GM12878 (cell line): Measurements from ENCODE around the gene BRSK2. TPM values are rescaled to one million over a fixed set of nuclear protein-coding genes. Genes with fewer than 3 reads are reported as not detected.

ENCODE experiments used
- ATAC-seq: fragments of 200-7000 bp; cut with Tn5 transposase; 3 replicates; pipeline ENCODE4 v1.9.1; 2020; ENCODE audit warnings: mild to moderate bottlenecking, moderate library complexity
- BruUV-seq: library from RNA; stranded (reverse); fragments of 400-500 nt; replicated peaks from 2 replicates; lab custom pipeline; 2021; lab: Mats Ljungman, UMichigan
- CTCF ChIA-PET: fragments of 300-600 bp; sonication (Branson Sonifier 250); formaldehyde crosslinking; extraction: SDS; loops from one replicate; lab custom pipeline; 2021; ENCODE audit warnings: inconsistent platforms; lab: Yijun Ruan, JAX
- POLR2A ChIA-PET: fragments of 350-600 bp; formaldehyde crosslinking; extraction: SDS; loops from one replicate; lab custom pipeline; 2021; ENCODE audit warnings: inconsistent platforms; lab: Charles Lee
- RAD21 ChIA-PET: fragments of 300-600 bp; sonication (Branson Sonifier 250); formaldehyde crosslinking; loops from one replicate; lab custom pipeline; 2023; ENCODE audit warnings: antibody characterized with exemption; ENCODE audit not compliant: unreplicated experiment; lab: Charles Lee
- SMC1A ChIA-PET: fragments of 300-600 bp; sonication (Branson Sonifier 250); formaldehyde crosslinking; loops from one replicate; lab custom pipeline; 2023; ENCODE audit not compliant: unreplicated experiment, uncharacterized antibody; lab: Charles Lee
- DNase-seq: peaks from one replicate; pipeline ENCODE4 v3.0.0-alpha.2; 2011; ENCODE audit warnings: low read depth, low spot score
- FAIRE-seq: peaks from 3 replicates; lab custom pipeline; 2011; peaks lifted over from hg19 to GRCh38; lab: Jason Lieb, UNC
- H2AFZ ChIP-seq: 2 replicates; pipeline ENCODE4 v1.6.0; 2011; ENCODE audit warnings: low read depth, low read length, control low read depth; ENCODE audit not compliant: control insufficient read depth
- H3K27ac ChIP-seq: 2 replicates; pipeline ENCODE4 v1.5.1; 2011; ENCODE audit warnings: control low read depth; ENCODE audit not compliant: control insufficient read depth, insufficient read depth
- H3K27me3 ChIP-seq, 2 experiments: replicated peaks in 1 of 2; 2 replicates each; pipeline versions ENCODE4 v1.6.0 to v1.6.1; 2011; ENCODE audit warnings: low read length in 1 of 2; ENCODE audit not compliant: control insufficient read depth in 2 of 2, insufficient read depth in 2 of 2
- H3K36me3 ChIP-seq, 2 experiments: 2 replicates each; pipeline ENCODE4 v1.5.1; 2011; ENCODE audit warnings: low read length in 1 of 2; ENCODE audit not compliant: control insufficient read depth in 2 of 2, insufficient read depth in 2 of 2
- H3K4me1 ChIP-seq: 2 replicates; pipeline ENCODE4 v1.6.1; 2011; ENCODE audit warnings: mild to moderate bottlenecking, low read length, moderate library complexity, mixed read lengths; ENCODE audit not compliant: control insufficient read depth, insufficient read depth
- H3K4me2 ChIP-seq: 2 replicates; pipeline ENCODE4 v1.6.0; 2011; ENCODE audit warnings: control low read depth; ENCODE audit not compliant: control insufficient read depth, insufficient read depth
- H3K4me3 ChIP-seq: fragments of 200-600 bp; sonication (generic); 2 replicates; pipeline ENCODE4 v1.5.1; 2016
- H3K79me2 ChIP-seq: 2 replicates; pipeline ENCODE4 v1.6.0; 2011; ENCODE audit warnings: low read length; ENCODE audit not compliant: control insufficient read depth, insufficient read depth
- H3K9ac ChIP-seq: 2 replicates; pipeline ENCODE4 v1.8.0; 2011; ENCODE audit warnings: low read length, control low read depth, mixed read lengths; ENCODE audit not compliant: control insufficient read depth, insufficient read depth
- H3K9me3 ChIP-seq: replicated peaks from 3 replicates; pipeline ENCODE4 v1.5.1; 2011; ENCODE audit warnings: mild to moderate bottlenecking, low read length; ENCODE audit not compliant: control insufficient read depth, insufficient read depth
- H4K20me1 ChIP-seq: 2 replicates; pipeline ENCODE4 v1.6.0; 2011; ENCODE audit not compliant: control insufficient read depth, insufficient read depth
- BRCA1 ChIP-seq: IDR thresholded peaks from 2 replicates; pipeline ENCODE4 v1.6.1; 2011; ENCODE audit warnings: low read depth, low read length, improper control_type of control experiment
- CEBPB ChIP-seq, 2 experiments: fragments of 150-350 bp in 1 of 2; IDR thresholded peaks; 2 replicates each; pipeline ENCODE4 v1.6.1; 2012 to 2014; ENCODE audit warnings: low read depth in 2 of 2, low read length in 2 of 2, borderline replicate concordance in 1 of 2, inconsistent platforms in 1 of 2
- EZH2 ChIP-seq: IDR thresholded peaks from 2 replicates; pipeline ENCODE4 v1.6.1; 2012; ENCODE audit warnings: low read depth, mild to moderate bottlenecking, control low read depth, inconsistent platforms, low read length, borderline replicate concordance; ENCODE audit not compliant: control insufficient read depth
- HDAC2 ChIP-seq: fragments of 200-600 bp; sonication (generic); IDR thresholded peaks from 2 replicates; pipeline ENCODE4 v1.6.1; 2017
- HDGF ChIP-seq: fragments of 450-650 bp; IDR thresholded peaks from 2 replicates; pipeline ENCODE4 v1.6.1; 2016; ENCODE audit warnings: antibody characterized with exemption
- IRF4 ChIP-seq: IDR thresholded peaks from 2 replicates; pipeline ENCODE4 v1.6.1; 2011; ENCODE audit warnings: low read depth, low read length
- NFYB ChIP-seq: IDR thresholded peaks from 2 replicates; pipeline ENCODE4 v1.6.1; 2011; ENCODE audit warnings: low read depth, mild to moderate bottlenecking, low read length, improper control_type of control experiment, moderate library complexity; ENCODE audit not compliant: insufficient read depth
- PML ChIP-seq: IDR thresholded peaks from 2 replicates; pipeline ENCODE4 v1.6.1; 2012; ENCODE audit warnings: low read length, inconsistent platforms
- RBBP5 ChIP-seq: fragments of 200-600 bp; sonication (generic); conservative IDR thresholded peaks from 2 replicates; pipeline ENCODE4 v1.6.1; 2016
- RUNX3 ChIP-seq: IDR thresholded peaks from 2 replicates; pipeline ENCODE4 v1.6.1; 2012; ENCODE audit warnings: low read length, inconsistent platforms
- TBL1XR1 ChIP-seq: IDR thresholded peaks from 2 replicates; pipeline ENCODE4 v1.6.1; 2012; ENCODE audit warnings: low read depth, low read length, improper control_type of control experiment
- TCF12 ChIP-seq: IDR thresholded peaks from 2 replicates; pipeline ENCODE4 v1.6.1; 2011; ENCODE audit warnings: low read depth, mild to moderate bottlenecking, low read length
- TCF7 ChIP-seq: IDR thresholded peaks from 2 replicates; pipeline ENCODE4 v1.6.1; 2014; ENCODE audit warnings: antibody characterized with exemption, borderline replicate concordance
- ZNF24 ChIP-seq: fragments of 450-650 bp; IDR thresholded peaks from 2 replicates; pipeline ENCODE4 v1.6.1; 2017; ENCODE audit warnings: antibody characterized with exemption, mild to moderate bottlenecking
- WGBS: methylation state at CpG from one replicate; pipeline ENCODE4 v1.1.6; 2016; ENCODE audit warnings: low lambda C conversion rate; ENCODE audit not compliant: insufficient replicate concordance, insufficient coverage; ENCODE audit errors: missing lambda C conversion rate; 5-methylcytosine and 5-hydroxymethylcytosine counted together
- in situ Hi-C: fragments of 300-500 bp; cut with MboI; formaldehyde crosslinking; loops from 9 replicates; pipeline ENCODE4 v1.14.3; 2018; ENCODE audit warnings: mixed read lengths
- intact Hi-C: fragments of 100-400 bp; cut with micrococcal nuclease; formaldehyde crosslinking; loops from one replicate; pipeline ENCODE4 v1.14.2; 2022; ENCODE audit not compliant: unreplicated experiment
- polyA plus RNA-seq, 11 experiments: library from polyadenylated mRNA; depleted of rRNA in 4 of 11; unstranded in 6 of 11; stranded (reverse) in 5 of 11; fragments of >200 nt; fragmentation: Nextera tagmentation in 4 of 11; fragmentation: Illumina TruSeq in 1 of 11; extraction: Ambion mirVana in 4 of 11; extraction: Trizol in 1 of 11; gene quantifications; 1 replicate in 1 of 11; 2 replicates in 10 of 11; pipeline versions ENCODE4 v1.2.1 to v1.2.3, GENCODE V29; 2011 to 2016; ENCODE audit warnings: inconsistent platforms in 2 of 11, missing spikeins in 2 of 11, low read depth in 1 of 11
- total RNA-seq, 4 experiments: library from RNA; depleted of rRNA in 3 of 4; stranded (reverse); fragments of >200 nt in 3 of 4; fragmentation: Illumina TruSeq in 1 of 4; extraction: Trizol in 1 of 4; gene quantifications; 2 replicates each; pipeline versions ENCODE4 v1.2.1 to v1.2.3, GENCODE V29; 2013 to 2021
- TF ChIP-seq, protein P1 (sequence below): fragments of 450-650 bp; conservative IDR thresholded peaks from 2 replicates; pipeline ENCODE4 v1.6.1; 2017; ENCODE audit warnings: mild to moderate bottlenecking, moderate library complexity
- TF ChIP-seq, protein P2 (sequence below): IDR thresholded peaks from 2 replicates; pipeline ENCODE4 v1.6.1; 2012; ENCODE audit warnings: low read depth, low read length, improper control_type of control experiment
- TF ChIP-seq, protein P3 (sequence below): fragments of 450-650 bp; IDR thresholded peaks from 2 replicates; pipeline ENCODE4 v1.6.1; 2017; ENCODE audit warnings: antibody characterized with exemption, mild to moderate bottlenecking, moderate library complexity

BRSK2 gene
- total and polyA plus RNA-seq, 10 of the 15 experiments (the other 5 are each of a cell fraction or from before 2014, with no cell fraction given) = 0.13 TPM; not detected in 9

DNA sequence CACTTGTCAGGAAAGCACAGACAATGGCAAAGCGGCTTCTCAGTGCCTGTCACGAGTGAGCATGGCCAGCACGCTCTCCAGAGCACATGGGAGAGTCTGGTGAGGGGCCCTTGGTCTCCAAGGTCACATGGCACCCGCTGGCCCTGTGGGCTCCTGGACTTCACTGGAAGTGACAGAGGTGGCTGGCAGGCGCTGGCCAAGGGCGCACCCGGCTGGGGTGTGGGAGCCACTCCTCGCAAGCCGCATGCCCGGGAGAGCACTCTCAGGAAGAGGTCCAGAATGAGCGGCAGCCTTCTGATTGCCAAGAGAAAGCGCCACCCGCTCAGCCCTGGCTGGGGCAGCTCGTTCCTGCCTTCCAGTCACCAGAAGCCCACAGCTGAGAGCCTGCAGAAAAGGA, 114.0 kb downstream of the BRSK2 start:
- in situ Hi-C loops = no loop called here

More for the DNA sequence above, 114.0 kb downstream of the BRSK2 start:
- POLR2A ChIA-PET = no interaction called here
- no peaks in the 10 kb centered on the region for H3K27me3 ChIP-seq
- H3K4me1 ChIP-seq = no peaks in the 10 kb centered on the region
- TF ChIP-seq TBL1XR1 = no peak
- no peak for TF ChIP-seq RUNX3
- TF ChIP-seq, protein P1, sequence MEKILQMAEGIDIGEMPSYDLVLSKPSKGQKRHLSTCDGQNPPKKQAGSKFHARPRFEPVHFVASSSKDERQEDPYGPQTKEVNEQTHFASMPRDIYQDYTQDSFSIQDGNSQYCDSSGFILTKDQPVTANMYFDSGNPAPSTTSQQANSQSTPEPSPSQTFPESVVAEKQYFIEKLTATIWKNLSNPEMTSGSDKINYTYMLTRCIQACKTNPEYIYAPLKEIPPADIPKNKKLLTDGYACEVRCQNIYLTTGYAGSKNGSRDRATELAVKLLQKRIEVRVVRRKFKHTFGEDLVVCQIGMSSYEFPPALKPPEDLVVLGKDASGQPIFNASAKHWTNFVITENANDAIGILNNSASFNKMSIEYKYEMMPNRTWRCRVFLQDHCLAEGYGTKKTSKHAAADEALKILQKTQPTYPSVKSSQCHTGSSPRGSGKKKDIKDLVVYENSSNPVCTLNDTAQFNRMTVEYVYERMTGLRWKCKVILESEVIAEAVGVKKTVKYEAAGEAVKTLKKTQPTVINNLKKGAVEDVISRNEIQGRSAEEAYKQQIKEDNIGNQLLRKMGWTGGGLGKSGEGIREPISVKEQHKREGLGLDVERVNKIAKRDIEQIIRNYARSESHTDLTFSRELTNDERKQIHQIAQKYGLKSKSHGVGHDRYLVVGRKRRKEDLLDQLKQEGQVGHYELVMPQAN = no peak
- no peak for TF ChIP-seq RBBP5
- no peak for TF ChIP-seq EZH2
- TF ChIP-seq, protein P2, sequence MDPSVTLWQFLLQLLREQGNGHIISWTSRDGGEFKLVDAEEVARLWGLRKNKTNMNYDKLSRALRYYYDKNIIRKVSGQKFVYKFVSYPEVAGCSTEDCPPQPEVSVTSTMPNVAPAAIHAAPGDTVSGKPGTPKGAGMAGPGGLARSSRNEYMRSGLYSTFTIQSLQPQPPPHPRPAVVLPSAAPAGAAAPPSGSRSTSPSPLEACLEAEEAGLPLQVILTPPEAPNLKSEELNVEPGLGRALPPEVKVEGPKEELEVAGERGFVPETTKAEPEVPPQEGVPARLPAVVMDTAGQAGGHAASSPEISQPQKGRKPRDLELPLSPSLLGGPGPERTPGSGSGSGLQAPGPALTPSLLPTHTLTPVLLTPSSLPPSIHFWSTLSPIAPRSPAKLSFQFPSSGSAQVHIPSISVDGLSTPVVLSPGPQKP = no peak
- no peak for TF ChIP-seq PML
- TF ChIP-seq CEBPB (IDR thresholded peaks at IDR 0.05; ENCODE audit: borderline replicate concordance in 1 of 2, low read depth in 2 of 2, low read length in 2 of 2) = no peak
- no peak for TF ChIP-seq TCF12
- TF ChIP-seq, protein P3, sequence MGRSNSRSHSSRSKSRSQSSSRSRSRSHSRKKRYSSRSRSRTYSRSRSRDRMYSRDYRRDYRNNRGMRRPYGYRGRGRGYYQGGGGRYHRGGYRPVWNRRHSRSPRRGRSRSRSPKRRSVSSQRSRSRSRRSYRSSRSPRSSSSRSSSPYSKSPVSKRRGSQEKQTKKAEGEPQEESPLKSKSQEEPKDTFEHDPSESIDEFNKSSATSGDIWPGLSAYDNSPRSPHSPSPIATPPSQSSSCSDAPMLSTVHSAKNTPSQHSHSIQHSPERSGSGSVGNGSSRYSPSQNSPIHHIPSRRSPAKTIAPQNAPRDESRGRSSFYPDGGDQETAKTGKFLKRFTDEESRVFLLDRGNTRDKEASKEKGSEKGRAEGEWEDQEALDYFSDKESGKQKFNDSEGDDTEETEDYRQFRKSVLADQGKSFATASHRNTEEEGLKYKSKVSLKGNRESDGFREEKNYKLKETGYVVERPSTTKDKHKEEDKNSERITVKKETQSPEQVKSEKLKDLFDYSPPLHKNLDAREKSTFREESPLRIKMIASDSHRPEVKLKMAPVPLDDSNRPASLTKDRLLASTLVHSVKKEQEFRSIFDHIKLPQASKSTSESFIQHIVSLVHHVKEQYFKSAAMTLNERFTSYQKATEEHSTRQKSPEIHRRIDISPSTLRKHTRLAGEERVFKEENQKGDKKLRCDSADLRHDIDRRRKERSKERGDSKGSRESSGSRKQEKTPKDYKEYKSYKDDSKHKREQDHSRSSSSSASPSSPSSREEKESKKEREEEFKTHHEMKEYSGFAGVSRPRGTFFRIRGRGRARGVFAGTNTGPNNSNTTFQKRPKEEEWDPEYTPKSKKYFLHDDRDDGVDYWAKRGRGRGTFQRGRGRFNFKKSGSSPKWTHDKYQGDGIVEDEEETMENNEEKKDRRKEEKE = no peak
- no peak for TF ChIP-seq BRCA1
- no peak for TF ChIP-seq IRF4
- no peak for TF ChIP-seq NFYB
- no peak for TF ChIP-seq ZNF24
- TF ChIP-seq HDGF = no peak
- TF ChIP-seq HDAC2 = no peak
- no peak for TF ChIP-seq TCF7
- TF ChIP-seq, all 136 proteins: peak for 0
- no peak for ATAC-seq
- 88% methylated on average over 14 of the region's 14 CpGs for WGBS
- Histone ChIP-seq H3K4me3 (no peak overlapping the region), H2AFZ (no peak overlapping the region), H3K27ac (no peak overlapping the region), H3K9ac (no peak overlapping the region), H4K20me1 (no peaks in the 10 kb centered on the region), H3K4me2 (no peak overlapping the region), H3K36me3 (peaks cover 0 to 2% of the 10 kb centered on the region in 2 experiments; a peak in 2 of 4 replicates), H3K79me2 (no peaks in the 10 kb centered on the region; the same call in none of the 2 replicates), H3K9me3 (no peaks in the 10 kb centered on the region; the same call in 2 of the 3 replicates)
- no peak for DNase-seq
- no peak for FAIRE-seq
- ChIA-PET SMC1A (no interaction called here), CTCF (no interaction called here), RAD21 (no interaction called here)
- BruUV-seq = no TSS peak
- intact Hi-C loops = no loop called here
